Frontal cortex (tissue), 4 donors: Measurements from ENCODE around the gene SLC38A1. TPM values are rescaled to one million over a fixed set of nuclear protein-coding genes. Genes with fewer than 3 reads are reported as not detected.

Experiments
- DNase-seq, 2 donors: peaks; one replicate each; pipeline ENCODE4 v3.0.0; 2012; ENCODE audit warnings: low spot score in 2 of 2
- FAIRE-seq: peaks from 2 replicates; lab custom pipeline; 2012; peaks lifted over from hg19 to GRCh38; lab: Jason Lieb, UNC
- total RNA-seq: library from RNA; depleted of rRNA; stranded (reverse); fragments of >200 nt; gene quantifications from one replicate; pipeline ENCODE4 v1.2.3, GENCODE V29; 2014
- donor health status: control.
- donor health status: control.
- donor health status: control.

The SLC38A1 gene
- total RNA-seq, 1 donor from 2014 or later, result 269 TPM

DNA sequence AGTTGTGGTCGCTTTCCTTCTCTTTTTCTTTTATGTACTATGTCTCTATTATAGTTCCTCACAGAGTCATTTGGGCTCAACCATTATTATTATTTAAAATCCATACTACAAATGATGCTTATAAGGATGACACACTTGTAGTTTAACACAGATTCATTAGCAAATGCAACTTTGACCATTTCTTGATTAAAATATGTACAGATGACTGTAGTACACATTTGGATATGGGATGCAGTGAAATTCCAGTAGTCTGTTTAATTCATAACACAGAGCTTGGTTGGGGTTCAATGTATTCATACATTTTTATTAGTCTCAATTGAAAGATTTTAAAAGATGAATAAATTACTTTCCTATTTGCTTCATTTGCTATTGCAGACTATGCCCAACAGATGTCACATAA is 30.0 kb downstream of the SLC38A1 start:
- DNase-seq (no peak), FAIRE-seq (no peak)

DNA sequence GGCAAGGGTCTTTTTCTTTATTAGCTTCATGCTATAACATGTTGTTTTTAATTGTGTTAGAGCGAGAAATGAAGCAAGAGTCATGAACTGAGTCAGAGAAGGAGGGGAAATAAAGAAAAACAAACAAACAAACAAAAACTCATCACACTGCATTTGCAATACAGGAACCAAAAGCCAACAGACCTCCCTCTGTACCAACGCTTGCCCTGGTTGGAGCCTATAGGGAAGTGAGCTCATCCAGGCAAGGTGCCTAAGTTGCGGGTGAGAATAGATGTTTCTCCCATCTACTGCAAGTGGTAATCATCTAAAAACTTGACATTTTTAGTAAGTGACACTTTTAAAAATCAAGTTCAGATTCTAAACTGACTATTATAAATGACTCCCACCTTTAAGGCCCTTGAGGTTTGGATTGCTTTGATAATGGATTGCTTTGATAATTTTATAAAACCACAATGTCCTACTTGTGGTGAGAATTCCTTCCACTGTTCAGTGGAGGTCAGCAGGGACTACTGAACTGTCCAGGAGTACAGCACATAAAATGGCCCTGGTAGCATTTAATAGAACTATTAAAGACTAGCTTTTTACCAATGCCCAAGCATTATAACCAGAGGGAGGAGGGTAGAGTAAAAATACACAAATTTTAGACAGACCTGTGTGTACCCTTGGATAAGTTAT is 31.3 kb downstream of the SLC38A1 start:
- no peak for FAIRE-seq

DNA sequence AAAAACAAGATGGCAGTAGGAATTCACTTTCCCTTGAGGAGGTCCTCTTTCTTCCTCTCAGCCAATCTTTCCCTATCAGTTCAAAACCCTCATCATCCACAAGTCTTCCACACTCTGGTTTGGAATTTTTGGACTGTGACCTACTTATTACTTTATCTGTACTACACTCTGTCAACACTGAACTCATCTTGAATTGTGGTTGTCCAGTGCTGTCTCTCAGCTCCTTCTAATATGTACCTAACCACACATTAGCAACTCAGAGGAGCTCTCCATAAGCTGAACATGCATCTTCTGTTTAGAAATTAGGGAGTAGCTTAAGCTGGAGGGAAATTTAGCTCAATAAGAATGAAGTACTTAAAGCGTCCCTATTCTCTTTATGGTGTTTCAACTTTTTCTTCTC is 34.8 kb downstream of the SLC38A1 start:
- no peak for DNase-seq
- no peak for FAIRE-seq

More for the DNA sequence above, 31.3 kb downstream of the SLC38A1 start:
- no peak for DNase-seq

DNA sequence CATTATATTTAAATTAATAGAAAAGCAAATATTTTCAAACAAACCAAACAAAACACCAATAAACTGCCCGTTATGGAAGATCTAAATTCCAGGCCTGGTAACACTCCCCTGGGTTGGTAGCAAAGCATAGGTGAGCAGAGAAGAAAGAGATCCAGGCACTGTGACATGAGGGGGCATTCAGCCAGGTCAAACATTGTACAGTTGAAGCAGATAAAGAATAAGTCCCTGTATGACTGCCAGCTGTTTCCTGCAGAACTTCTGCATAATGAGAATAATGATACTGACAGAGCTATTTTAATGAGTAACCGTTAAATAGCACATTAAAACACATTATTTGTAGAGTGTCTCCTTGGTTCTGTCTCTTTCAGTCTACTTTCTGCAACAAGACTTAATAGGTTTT is 35.4 kb downstream of the SLC38A1 start:
- DNase-seq, result no peak
- no peak for FAIRE-seq

DNA sequence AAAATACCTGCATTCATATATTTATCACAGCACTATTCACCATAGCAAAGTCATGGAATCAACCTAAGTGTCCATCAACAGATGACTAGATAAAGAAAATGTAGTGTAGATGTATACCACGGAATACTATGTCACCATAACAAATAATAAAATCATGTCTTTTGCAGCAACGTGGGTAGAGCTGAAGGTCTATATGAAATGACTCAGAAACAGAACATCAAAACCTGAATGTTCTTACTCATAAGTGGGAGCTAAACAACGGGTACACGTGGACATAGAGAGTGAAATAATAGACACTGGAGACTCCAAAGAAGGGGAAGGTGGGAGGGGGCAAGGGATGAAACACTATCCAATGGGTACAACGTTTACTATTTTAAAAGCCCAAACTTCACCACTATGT is 37.9 kb downstream of the SLC38A1 start:
- FAIRE-seq (no peak), DNase-seq (no peak)

DNA sequence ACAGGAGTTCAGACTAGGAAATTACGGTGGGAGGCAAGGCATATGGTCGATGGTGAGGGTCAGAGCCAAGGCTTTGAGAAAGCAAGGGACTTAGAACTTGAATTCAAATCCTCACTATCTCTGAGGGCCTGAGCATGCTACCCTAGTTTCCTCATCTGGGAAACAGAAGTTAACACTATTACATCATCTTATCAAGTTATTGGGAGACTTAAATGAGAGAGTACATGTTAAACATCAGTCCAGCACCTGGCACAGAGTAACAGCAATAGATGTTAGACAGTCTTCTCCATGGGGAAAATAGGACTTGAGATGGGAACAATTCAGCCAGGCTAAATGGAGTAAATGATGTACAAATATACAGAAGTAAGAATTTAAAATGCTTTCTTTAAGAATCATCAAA is 38.5 kb downstream of the SLC38A1 start:
- FAIRE-seq (no peak), DNase-seq (no peak)

GRCh38 chr12:46227616-46228015 is 41.2 kb downstream of the SLC38A1 start:
- DNase-seq (no peak), FAIRE-seq (no peak)

GRCh38 chr12:46224386-46224785 is 44.5 kb downstream of the SLC38A1 start:
- DNase-seq (no peak), FAIRE-seq (no peak)

DNA sequence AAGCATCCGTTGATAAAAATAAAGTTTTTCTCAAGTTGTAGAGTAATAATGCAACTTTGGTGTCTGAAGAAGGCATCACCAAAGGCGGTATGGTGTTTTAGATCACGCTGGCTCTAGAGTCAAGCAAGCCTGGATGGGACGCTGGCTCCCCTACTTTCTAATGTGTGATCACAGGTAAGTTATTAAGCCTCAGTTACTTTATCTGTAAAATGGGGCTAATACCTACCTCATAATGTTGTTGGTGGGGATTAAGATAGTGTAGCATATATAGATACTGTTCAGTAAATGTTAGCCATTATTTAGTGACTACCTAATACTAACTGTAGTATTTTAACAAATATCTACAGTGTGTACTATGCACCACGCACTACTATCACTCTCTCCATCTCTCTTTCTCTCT is 45.8 kb downstream of the SLC38A1 start:
- DNase-seq, result no peak
- FAIRE-seq, result no peak

GRCh38 chr12:46222636-46223035 is 46.2 kb downstream of the SLC38A1 start:
- DNase-seq (no peak), FAIRE-seq (no peak)

DNA sequence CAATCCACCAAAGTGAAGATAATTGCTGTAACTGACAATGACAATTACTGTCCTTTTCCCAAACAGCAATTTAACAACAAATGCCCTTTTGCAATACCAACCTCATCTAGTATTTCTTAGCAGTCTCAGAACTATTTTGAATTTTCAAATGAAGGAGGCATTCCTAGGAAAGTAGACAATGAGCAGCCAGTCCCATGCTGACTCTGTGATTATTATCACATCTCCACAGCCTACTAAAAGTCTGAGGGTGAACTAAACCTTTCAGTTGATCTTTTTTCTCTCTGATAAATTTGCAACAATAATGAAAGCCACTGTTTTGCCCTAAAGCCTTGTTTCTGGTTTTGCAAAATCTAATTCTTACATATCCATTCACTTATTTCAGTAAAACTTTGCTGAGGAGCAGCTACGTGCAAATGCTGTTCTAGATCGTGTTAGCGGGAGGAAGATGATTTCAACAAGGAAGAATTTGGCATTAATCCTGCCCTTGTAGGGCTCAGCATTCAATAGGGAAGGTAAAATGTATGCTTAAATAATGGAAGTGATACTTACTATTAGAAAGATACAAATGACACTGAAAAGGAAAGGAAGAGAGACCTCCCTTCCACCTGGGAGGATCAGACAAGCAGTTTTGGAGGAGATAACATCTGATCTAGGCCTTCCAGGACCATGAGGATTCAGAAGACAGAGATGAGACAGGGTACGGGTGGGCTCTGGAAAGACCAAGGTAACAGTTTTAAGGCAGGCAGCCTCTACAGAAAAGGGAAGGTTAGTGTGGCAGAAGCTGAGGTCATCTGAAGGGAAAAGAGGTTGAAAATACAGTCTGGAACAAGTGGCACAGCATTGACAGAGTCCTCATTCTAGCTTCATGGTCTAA is 47.4 kb downstream of the SLC38A1 start:
- no peak for DNase-seq
- FAIRE-seq, result no peak

DNA sequence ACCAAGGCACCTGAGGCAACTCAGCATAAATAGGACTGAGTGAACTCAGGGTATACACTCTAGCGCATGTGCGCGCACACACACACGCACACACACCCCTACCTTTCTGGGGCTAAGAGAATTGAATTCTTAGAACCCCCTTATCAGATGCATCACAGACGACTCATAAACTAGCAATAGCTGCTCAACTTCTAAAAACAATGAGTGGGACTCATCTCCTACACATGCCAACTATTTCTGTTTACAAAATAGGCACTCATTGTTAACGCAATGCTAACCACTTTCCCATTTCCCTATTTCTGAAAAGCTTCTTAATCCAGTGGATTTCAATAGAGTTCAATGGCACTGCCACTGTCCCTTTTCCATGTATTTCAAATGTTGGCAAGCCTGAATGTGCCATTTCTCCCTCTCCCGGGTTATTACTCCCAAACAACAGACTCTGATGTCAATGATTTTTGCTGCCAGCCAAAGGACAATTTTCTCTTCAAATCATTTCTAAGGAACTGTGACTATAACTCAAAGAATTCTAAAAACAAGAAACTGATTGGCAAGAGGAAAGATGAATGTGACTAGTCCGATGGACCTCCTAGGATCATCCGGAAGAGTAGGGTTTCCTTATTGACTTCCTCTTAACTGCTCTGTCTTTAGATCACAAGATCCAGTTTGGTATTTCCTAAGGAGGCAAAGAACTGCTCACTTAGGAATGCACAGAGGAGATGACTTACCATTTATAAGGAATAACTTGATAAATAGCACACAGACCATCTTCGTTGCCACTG is 48.8 kb downstream of the SLC38A1 start:
- FAIRE-seq (no peak), DNase-seq (no peak)

DNA sequence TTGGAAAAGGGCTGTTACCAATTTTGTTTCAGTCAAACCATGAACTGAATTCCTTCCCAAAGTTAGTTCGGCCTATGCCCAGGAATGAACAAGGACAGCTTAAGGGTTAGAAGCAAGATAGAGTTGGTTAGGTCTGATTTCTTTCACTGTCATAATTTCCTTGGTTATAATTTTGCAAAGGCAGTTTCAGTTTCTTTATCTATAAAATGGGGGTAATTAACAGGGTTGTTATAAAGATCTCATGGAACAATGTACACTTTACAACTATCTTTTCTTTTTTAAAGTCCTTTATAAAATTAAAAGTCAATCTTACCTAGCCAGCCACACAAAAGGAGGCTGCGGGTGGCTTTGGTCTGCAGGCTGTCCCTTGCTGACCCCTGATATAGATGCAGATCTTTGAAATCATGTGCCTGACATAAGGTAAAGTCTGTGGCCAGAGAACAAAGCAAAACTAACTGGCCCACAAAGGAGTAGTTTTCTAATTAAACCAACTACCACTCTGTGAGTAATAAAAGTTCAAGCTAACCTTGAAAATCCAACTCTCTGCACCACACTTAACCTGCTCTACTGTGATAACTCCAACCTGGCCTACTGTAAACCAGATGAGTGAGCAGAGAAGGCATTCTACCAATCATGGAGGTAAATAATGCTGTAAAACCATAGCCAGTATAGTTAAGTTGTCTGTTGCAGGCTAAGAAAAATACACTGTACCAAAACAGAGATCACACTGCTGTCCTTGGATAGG is 49.5 kb downstream of the SLC38A1 start:
- no peak for DNase-seq
- no peak for FAIRE-seq

DNA sequence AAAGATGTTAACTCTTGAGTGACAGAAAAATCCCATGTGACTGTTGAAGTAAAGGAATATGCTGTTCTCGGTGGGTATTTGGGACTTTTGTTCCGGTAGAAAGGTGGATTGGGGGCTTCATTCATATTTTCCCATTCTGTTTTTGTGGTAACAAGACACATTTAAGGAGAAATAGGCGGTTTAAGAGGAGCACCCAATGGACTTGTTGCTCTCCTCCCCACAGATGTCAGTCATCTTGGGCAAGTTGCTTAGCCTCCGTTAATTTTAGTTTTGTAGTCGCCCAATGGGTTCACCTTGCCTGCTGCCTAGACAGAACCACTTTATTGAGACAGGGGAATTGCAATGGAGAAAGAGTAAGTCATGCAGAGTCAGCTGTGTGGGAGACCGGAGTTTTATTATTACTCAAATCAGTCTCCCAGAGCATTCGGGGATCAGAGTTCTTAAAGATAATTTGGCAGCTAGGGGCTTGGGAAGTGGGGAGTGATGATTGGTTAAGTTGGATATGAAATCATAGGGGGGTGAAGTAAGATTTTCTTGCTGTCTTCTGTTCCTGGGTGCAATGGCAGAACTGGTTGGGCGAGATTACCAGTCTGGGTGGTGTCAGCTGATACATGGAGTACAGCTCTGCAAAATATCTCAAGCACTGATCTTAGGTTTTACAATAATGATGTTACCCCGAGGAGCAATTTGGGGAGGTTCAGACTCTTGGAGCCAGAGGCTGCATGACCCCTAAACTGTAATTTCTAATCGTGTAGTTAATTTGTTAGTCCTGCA is 50.3 kb downstream of the SLC38A1 start:
- no peak for DNase-seq
- no peak for FAIRE-seq

DNA sequence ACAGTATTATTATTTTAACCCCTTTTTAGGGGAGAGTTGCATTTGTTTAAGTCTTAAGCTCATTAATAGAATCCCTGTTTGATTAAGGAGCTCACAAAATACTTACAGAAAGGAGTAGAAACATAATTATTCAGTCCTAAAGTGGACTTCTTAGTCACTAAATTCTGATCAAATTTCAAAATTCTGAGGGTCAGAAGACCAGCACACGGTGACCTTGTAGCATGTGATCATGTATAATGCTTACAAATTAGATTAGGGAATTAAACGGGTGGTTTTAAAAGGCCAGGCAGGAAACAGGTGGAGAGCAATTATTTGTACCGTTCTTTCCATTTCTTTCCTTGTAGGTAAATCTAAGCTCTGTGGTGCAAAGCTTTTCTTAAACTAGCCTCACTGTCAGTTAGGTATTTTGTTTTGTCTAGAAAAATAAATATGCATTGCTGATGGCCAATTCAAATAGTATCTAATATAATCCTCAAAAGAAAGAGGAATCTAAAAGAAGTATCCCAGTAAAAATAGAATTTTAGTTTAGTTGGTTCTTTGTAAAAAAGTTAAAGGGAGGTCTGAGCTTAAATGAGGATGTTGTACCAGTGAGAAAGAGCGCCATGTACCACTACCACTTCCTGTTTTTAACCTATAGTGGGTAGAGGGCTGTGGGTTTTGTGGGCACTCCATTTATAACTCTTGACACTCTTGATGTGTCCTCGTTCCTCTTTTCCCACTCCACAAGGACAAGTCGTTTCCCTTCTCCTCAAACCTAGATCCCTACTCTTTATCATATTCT is 51.1 kb downstream of the SLC38A1 start:
- FAIRE-seq, result no peak
- no peak for DNase-seq

DNA sequence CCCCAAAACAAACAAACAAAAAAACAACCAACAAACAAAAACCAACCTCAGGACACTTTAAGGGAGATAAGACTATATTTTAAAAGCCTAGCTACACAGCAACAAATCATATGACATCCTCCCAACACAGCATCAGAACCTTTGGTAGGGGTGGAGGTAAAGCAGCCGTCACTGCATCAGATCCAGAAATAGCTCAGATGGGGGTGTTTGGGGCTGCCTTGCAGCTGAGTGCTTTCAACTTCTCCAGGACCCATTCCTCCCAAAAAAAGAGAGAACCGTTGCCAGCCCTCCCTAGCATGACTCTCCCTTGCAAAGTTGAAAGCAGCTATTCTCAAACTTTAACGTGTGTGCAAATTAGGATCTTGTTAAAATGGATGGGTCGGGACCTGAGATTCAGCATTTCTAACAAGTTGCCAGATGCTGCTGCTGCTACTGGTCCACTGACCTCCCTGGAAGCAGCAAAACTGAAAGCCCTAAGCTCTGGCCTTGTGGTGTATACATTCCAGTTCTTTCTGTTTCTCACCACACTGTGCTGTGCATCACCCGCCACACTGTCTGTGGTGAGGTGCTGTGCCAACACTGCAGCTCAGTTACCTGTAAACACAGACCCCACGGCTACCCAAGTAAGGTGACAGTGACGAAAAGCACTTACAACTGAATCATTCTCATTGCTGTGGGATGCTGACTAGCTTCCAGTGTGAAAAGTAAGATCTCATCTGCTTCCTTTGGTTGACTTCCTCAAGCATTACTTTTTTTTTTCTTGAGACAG is 54.0 kb downstream of the SLC38A1 start:
- DNase-seq (no peak), FAIRE-seq (no peak)

DNA sequence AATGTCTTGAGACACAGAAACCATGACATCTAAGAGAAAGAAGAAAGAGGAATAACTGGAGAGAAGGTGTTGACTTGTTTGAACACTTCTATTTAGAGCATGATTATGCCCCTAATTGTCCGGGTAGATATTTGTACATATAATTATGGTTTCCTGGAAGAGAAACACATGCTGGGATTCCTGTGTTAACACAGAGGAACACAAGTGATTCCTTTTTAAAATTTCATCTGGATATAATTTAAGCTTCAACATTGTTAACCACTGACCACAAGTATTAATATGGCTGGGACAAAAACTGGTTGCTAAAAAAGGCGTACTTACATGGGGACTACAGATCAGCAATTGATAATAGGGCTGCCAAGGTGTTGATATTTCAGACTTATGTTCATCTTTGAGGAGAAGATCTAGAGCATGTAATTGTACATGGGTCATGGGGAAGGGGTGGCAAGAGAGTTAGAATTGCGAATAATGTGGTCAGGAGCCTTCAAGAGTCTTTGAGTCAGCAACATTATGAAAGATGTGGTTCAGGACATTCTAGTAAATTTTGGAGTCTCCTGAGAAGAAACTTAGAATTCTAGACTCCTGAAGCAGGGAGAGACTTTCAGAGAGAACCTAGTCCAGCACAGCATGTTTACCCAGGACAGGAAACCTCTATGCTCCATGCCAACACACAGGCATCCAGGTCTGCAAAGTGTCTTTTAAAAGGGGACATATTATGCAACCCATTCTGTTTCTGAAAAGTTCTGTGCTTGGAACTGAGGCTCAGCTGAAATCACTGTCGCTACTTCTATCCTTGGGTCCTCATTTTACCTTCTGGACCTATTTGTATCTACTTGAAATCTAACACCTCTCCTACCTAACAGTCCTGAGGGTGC is 56.5 kb downstream of the SLC38A1 start:
- no peak for FAIRE-seq

More for the DNA sequence above, 56.5 kb downstream of the SLC38A1 start:
- no peak for DNase-seq
